GM21423 (cell line): ENCODE data around the gene PLA2G4A.
A peak's percentile ranks its signal among the peaks of the same experiment; 100 is the strongest.

Source experiments
- ATAC-seq: cut with Tn5 transposase; IDR thresholded peaks from one replicate; pipeline ENCODE4 v1.9.1; 2021; ENCODE audit warnings: mild to moderate bottlenecking, moderate library complexity; ENCODE audit not compliant: unreplicated experiment

Gene PLA2G4A

DNA sequence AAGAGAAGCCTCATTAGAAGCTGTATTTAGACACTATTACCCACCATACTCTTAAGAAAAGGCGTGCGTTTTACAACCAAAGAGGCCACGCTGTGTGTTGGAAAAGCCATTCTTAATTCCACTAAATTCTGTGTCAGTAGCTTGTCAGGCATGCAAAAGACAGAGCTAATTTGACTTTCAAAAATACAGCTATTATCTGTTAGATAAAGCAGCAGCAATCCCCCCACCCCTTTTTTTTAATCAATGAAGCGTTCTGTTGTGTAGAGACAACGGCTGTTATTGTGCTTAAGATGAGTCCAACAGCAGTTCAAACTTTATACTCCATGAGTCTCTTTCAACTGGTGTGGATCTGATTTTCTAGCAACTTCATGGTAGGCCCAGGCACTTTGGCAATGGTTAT lies 43.5 kb downstream of the PLA2G4A start:
- ATAC-seq = no peak

DNA sequence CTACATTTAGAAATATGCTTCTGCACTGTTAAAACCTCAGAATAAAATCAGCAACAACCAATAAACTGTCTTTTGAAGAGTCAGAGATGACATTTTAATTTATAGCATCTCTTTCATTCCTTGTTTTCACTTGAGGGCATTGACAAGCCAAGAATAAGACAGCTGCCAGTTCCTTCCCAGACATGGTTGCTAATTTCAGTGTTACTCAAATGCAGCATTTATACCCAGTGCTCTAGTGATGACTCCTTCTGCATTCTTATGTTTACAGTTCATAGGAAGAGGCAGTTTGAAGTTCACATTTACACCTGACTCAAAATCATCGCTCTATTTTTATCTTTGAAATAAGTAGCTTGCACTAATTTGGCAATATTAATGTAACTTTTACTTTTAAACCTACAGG lies 44.9 kb downstream of the PLA2G4A start:
- ATAC-seq = no peak

DNA sequence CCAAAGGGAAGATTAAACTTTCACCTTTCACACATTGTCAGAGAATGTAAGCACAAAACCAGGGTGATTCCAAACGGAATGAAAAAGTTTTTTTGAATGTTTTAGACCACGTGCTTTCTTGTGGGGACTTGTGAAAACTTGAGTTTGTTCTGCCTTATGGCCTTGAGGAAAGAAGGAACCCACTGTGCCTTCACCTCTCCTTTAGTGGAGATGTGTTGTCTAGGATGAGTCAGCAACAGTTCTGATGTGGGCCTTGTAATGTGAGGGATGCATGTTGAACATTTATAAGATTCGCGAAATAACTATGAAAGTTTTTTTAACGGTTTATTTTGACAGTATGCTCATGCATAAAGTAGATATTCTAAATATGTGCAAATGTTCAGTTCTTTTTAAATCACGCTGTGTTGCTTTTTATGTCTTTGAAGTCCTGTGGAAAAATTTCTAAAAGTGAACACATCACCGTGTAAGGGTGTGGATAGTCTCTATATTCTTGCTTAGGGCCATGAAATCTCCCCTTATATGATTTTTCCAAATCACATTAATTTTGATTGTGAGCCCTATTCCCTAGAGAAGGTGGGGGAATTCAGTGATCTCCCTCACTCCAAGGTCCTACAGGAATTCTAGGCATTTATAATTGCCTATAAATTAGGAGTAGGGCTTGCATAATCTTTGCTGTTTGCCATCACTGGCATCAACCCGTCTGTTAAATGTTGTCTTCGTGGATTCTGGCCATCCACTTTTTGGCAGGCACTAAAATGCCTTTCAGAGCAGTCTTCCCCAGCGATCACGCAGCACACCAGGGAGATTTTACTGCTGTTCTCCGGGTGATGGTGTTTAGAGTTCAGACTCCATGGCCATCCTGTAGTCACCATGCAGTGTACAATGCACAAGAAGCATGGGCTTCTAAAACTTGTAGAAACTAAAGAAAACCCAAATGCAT lies 47.4 kb downstream of the PLA2G4A start:
- no peak for ATAC-seq

DNA sequence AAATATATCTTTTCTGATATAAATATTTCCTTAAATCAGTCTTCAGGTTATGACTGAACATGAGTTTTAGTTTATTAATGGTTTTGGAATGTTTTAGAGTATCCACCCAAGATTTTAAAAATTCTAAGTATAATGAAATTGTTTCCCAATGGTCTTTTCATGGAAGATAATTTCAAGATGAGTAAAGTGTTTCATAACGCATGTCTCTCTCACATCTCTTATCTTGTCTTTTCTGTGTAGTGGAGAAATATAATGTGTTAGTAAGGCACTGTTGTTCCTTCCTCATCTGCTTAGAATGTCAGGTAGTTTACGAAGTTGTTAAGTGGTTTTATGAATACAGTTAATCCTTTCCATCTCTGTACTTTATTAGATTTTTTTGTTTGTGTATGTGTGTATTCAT lies 49.6 kb downstream of the PLA2G4A start:
- no peak for ATAC-seq

DNA sequence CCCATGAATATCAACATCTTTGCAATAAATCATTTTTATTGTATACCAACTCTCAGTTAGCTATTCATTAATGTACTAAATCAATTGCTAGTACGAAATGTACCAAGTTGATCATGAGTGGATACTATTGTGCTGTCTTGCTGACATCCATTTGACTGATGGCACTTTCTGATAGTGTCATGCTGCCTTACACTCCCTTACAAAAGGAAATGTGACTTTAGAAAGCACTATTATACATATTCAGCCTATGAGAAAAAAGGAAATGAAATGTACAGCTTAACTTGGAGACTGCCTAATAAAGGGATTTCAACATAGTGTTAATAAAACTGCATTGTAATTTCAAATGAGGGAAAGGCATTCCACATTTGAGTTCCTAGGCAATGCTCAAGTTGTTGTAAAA lies 52.2 kb downstream of the PLA2G4A start:
- ATAC-seq = no peak

DNA sequence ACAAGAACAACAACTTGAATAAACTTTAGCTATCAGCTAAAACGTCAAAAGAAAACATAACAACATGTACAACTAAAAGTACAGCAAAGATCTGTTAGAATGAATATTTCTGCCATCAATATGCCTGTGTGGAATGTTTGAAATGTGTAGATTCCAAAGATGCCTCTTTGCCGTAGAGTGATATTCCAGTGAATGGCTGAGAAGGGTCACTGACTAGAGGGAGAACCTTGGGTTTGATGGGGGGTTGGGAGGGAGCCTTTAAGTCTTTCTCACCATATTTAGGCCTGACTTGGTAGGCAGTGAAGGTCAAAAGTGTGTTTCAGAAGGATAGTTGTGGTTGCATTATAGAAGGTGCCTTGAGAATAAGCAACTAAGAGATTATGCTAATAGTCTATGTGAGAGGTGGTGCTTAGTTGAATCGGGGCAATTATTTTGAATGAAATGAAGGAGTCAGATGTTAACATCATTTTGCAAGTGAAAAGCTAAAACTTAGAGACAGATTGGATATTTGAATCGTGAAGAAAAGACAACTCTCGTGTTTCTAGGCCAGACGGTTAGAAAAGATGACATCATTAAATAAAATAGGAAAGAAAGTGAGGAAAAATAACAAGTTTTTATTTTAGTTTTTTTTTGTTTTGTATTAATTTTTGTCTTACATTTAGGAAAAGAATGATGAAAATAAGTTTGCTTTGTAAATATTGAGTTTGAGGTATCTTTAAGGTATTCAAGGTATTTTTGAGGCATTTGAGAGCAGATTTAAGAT lies 53.8 kb downstream of the PLA2G4A start:
- ATAC-seq = no peak

DNA sequence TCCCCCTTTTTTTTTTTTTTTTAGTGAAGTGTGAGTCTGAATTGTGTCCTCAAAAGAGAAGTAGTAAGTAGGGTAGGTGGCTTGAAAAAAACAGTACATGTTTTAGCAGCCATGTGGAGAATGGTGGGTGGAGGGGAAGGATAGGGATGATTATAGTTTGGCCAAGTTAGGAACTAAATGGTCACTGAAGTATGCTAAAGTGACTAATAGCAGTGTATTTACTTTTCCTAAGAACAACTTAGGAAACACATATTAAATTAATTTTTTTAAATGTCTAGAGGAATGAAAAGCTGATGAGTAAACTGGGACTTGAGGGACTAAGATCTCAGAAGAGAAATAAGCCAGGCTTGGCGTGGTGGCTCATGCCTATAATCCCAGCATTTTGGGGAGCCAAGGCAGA lies 55.5 kb downstream of the PLA2G4A start:
- no peak for ATAC-seq

DNA sequence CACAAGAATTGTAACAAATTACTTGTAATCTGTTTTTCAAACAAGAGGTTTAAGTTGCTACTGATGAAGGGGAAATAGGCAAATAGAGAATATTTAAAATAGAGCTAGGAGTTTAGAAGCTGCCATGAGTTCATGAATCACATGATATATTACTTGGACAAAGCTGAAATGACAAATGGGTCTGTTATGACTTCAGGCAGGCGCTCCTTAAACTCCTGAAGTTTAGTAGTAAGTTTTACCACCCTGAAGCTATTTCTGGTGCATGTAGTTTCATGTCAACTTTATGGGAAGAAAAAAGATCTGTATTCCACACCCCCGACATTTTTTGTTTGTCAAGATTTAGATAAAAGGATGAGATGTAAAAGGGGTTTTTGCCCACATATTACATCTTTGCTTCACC lies 58.5 kb downstream of the PLA2G4A start:
- ATAC-seq = no peak

DNA sequence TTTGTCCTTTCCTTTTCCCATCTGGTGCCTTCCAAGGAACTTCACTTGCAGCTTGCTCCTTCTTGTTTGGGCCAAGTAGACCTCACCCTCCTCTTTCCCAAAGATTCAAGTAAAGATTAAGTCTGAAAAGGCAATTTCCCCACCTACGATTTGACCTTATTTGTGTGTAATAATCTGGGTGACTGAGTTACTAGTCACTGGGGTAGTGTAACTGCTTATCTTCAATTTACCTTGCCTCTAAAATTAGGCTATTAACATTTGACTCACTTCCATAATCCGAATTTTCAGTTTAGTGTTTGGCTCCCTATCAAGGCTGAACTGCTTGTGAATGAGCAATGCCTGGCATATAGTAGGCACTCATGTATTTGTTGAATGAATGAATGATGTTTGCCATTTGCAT lies 59.6 kb downstream of the PLA2G4A start:
- no peak for ATAC-seq

DNA sequence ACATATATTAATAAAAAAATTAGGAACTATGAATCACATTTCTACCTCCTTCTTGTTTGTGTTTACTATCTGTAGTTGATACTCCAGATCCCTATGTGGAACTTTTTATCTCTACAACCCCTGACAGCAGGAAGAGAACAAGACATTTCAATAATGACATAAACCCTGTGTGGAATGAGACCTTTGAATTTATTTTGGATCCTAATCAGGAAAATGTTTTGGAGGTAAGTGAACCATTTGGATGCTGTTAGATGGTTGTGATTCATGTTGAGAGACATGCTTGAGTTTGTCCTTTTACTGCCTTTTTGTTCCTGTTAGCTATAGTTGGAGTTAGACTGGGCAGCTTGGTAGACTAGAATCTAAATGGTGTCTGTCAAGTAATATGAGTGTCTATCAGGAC lies 64.2 kb downstream of the PLA2G4A start:
- no peak for ATAC-seq

DNA sequence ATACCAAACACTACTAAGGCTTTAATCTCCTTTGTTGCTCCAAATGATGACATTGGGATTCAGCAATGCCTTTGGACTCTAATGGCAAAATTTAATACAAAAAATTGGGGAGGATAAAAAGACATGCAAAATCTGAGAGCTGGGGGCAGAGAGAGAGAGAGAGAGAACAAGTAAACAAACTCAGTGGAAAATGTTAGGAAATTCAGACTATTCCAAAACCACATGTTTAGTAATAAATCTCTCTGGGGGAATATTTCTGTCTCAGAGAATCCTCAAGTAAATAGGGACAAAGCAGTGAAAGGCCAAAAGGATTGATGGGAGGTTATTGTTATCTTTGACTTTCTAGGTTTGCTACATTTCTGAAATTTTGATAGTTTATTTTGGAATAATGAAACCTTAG lies 65.7 kb downstream of the PLA2G4A start:
- no peak for ATAC-seq

DNA sequence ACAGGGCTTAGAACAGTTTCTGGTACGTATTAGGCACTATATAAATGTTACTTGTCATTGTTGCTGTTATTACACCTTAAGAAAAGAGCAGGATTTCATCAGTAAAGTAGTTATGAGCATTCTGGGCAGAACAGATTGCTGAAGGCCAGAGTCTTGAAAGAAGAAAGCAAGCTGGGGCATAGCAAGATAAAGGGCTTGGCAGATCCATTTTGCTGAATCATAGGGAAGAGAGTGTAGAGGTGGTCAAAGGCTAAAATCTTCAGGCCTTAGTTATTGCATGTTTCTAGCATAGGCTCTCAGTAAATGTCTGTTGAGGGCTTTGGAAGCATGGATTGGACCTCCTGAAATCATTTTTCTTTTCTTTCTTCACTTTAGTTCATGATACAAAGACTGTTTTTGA lies 67.5 kb downstream of the PLA2G4A start:
- no peak for ATAC-seq

DNA sequence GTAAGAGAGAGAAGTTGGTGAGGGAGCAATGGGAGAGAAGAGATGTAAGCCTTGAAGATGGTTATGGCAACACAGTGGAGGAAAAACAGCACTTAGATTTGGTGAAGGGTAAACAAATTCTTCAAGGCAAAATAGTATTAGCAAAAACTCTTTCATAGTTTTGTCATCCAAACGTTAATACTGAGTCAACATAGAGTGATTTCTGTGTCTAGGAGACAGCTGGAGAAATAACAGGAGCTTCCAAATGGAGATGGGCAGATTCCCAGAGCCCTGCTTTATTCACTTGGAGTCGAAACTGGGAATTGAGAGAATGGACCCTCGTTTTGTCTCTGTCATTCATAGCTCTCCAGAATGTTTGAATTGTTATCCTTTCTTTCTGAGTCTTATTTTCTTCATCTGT lies 68.3 kb downstream of the PLA2G4A start:
- ATAC-seq = no peak

DNA sequence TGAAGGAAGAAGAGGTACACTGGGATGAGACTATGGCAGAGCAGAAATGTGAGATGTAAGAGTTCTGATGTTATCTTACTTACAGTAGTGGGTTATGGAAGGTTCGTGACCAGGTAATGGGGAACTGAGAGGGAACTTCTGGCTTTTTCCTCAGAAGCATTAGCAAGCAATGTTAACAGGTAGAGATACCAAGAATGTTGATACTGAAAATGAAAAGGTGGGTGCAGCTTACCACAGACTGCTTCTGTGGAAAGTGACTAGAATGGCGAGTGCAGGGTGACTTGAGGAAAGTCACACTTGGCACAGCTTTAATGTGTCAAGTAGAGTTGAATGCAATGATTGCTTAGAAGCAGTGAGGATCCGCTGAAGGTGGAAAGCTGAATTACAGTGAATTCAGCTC lies 70.8 kb downstream of the PLA2G4A start:
- peak; percentile 87 for ATAC-seq

DNA sequence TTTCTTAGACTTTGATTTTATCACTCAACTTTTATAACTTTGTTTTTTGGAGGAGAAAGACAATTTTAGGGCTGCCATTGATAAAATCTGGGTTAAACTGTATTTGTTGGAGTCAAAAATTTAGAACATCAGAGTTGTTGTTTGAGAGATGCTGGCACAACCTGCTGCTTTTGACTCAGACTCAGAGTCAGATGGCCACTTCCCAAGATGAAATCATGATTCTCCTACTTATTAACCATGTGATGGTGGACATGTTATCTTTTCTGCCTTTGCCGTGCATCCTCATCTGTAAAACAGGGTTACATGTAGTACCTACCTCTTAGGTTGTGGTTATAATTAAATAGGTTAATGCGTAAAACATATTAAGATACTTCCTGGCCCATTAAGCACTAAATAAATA lies 71.2 kb downstream of the PLA2G4A start:
- ATAC-seq = no peak

DNA sequence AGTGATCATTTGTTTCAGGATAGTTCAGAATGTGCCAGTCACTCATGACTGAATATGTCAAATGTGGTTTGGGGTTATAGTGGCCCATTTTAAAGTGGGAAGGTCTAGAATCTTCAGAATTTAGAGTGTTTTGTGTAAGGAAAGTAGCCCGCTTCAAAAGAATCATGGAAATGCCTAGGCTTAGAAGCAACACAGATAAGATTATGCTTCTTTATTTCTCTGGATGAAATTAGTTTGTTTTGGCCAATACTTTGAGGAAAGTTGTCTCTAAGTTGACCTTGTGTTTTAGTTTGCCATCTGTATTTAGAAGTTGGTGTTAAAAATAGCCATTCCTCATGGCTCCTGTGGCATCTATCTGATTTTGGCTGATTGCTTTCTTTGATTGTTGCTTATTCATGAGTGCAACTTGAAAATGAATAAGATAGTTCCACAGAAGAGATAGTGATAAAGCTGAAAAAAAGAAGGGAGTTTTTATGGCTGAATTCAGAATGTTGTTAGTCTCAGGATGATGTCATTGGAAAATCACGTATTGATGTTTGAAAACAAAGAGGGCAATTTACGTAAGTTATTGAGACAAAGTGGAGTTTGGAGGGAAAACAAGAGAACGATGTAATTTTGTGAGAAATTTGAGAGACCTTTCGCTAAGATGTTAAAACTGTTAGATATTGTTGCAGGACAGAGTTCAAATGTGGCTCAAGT lies 71.9 kb downstream of the PLA2G4A start:
- no peak for ATAC-seq

DNA sequence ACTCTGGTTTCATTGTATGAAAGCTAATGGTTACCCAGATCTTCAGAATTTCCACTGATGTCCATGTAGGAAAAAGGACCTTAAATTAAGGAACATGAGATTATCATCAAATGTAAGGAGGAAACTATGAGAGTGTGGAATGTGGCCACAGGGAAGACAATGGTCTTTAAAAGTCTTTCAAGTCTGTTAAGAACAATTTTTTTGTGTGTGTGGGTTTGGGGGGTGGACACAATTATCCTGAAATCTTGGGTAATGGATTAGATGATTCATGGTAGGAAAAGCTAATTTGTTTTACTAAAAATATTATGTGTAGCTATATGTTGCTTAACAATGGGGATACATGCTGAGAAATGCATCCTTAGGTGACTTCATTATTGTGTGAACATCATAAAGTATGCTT lies 72.9 kb downstream of the PLA2G4A start:
- no peak for ATAC-seq

DNA sequence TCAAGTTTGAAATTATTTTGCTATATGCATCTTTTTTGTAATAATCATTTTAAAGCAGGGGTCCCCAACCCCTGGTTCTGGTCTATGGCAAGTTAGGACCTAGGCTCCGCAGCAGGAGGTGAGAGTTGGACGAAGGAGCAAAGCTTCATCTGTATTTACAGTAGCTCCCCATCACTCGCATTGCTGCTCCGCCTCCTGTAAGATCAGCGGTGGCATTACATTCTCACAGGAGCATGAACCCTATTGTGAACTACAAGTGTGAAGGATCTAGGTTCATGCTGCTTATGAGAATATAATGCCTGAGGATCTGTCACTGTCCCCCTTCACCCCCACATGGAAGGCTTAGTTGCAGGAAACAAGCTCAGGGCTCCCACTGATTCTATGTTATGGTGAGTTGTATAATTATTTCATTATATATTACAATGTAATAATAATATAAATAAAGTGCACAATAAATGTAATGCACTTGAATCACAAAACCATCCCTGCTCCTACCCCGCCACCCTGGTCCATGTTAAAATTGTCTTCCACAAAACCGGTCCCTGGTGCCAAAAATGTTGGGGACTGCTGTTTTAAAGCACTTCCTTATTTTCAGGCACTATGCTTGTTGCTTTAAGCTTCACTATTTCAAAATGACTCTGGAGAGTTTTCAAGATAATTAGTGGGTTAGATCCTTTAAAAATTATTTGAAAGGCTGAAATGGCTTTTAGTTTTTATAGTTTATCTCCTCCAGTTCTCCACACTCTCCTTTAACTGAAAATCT lies 74.8 kb downstream of the PLA2G4A start:
- ATAC-seq = no peak

DNA sequence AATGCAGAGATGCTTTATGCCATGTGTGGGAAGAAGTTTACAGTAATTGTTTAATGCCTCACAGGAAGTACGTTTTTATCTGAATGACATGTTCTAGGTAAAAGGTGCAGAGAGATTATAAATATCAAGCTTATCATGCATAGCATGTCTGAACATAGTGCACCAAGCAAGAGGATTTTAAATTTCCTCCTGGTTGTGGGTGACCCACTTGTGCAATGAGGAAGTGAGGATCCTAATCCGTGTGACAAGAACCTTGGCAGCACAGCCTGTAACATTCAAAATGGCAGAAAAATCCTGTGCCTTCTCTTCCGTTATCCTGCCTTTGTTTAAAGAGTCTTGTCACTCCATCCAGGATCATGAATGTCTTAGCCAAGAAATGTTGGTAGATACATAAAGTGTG lies 75.6 kb downstream of the PLA2G4A start:
- ATAC-seq = no peak

DNA sequence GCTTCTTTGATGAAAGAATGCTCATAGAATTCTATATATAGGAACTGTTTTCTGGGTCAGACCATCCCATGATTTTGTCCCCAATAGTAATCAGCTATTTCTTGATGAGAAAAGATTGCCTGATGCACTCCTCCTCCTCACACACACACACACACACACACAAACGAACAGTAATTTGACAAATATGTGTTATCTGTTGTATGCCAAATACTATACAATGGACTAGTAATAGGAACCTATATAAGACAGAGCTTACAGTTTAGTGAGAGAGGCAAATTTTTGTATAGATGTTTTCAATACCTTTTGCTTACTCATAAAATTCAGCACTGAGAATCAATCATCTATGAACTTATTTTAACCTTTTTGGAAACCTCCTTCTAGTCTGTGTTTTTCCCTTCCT lies 76.8 kb downstream of the PLA2G4A start:
- no peak for ATAC-seq

DNA sequence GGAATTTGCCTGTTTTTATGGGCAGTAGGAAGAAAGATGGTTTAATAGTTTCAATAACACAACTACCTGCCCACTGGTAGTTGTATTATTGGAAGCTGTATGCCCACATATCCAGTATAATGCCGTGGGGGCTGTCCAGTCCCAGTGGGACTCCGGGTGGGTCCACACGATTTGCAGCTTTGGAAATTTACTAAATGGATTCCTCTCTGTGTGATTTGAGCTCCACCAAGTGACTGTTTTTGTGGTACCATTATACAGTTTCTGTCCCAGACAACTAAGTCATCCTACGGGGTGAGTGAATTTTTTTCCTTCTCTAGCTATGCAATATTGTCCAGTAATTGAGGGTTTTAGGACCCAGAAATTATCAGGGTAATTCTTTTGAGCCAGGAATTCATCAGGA lies 86.8 kb downstream of the PLA2G4A start:
- ATAC-seq = no peak
